Measurements from ENCODE around the gene AGAP1.
"Not testable (repeated sequence)": the region's sequence is repeated elsewhere in the genome, so short reads cannot be mapped to it uniquely, and the experiment has no call there.

AGAP1 gene

DNA sequence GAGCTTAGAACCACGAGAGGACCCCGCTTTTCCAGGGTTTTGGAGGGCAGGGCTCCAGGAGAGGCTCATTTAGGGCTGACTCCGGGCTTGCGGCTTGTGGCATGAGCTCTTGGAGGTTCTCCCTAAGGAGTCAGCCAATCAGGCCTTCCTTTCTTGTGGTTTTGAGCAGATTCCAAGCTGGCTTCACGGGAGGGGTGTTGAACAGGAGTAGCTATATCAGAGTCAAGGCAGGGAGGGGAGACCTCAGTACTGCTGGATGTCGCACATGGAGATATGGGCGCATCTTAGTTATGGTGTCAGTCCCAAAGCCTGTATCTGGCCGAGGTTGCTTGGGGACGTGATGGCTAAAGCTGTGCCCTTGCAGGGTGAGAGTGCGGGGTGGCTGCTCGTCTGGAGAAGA lies 98.6 kb downstream of the AGAP1 start:
- DNase-seq (ENCODE audit: low spot score) = no peak

- DNase-seq (ENCODE audit: low spot score) = no peak
Measured at GRCh38 chr2:235592836-235593235, 99.0 kb downstream of the AGAP1 start.

DNA sequence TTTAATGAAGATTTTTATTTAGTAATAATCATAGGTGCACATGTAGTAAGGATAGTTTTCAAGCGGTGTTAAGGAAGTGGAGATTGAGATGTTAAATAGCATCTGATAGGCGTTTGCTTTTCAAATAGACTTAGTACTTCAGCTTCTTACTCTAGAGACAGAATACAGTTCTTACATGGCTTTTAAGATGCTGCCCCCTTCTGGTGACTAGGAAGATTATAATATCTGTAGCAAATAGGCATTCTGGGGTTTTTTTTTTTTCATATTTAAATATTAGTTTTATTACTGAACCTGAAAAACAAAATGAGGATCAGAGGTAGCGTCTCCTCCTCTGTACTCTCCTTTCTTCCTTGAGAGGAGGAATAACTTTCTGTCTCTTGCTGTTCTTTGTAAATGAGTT lies 100.2 kb downstream of the AGAP1 start:
- peak; percentile 82 for DNase-seq (ENCODE audit: low spot score)

- no peak for DNase-seq (ENCODE audit: low spot score)
Measured at GRCh38 chr2:235594964-235595363, 101.1 kb downstream of the AGAP1 start.

DNA sequence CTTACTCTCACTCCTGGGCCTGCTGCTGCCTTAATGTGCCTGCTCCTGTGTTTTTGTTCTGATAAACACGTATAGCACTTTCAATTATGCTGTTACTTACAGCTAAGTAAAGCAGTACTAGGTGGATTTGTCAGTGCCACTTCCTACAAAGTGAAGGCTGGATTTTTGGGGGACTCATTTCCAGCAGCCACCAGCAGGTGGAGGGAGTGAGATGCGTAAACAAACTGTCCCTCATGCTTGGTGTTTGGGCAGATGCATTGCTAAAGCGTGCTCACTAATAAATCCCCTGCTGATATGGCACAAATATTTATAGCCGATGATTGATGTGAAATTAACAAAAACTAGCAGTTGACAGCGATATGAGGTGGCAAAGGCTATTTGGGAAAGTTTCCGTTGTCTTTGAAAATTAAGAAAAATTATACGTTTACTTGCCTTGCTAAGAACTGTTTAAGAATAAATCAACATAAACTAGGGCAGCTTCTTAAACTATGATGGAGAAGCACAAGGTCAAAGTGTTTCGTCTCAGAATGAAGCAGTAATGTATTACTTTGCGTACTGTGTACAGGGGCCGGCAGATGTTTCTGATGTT lies 101.7 kb downstream of the AGAP1 start:
- peak; percentile 68 for DNase-seq (ENCODE audit: low spot score)

GRCh38 chr2:235596272-235596671 lies 102.4 kb downstream of the AGAP1 start:
- DNase-seq (ENCODE audit: low spot score) = no peak

DNA sequence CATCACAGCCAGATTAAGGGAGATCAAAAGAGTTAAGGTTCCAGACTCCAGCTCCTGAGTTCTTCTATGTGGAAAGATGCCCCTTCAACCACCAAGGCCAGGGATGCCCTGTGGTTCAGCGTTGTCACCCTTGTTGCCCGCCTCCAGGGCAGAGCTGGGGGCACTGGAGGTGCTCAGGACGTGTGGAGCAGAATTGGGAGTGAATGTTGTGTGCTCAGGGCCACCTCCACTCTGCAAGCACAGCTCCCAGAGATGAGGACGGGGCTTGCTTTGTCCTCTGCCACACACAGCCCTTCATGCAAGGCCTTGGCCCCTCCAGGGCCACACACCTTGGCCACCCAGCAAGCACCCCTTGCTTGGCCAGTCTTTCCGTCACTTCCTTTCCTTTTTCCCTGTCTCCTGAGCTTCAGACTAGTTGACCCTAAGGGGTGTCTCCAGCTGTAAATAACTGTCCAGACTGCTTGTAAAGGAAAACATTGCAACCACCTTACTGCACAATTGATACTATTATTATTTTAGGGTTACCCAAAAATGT lies 103.3 kb downstream of the AGAP1 start:
- no peak for DNase-seq (ENCODE audit: low spot score)

DNA sequence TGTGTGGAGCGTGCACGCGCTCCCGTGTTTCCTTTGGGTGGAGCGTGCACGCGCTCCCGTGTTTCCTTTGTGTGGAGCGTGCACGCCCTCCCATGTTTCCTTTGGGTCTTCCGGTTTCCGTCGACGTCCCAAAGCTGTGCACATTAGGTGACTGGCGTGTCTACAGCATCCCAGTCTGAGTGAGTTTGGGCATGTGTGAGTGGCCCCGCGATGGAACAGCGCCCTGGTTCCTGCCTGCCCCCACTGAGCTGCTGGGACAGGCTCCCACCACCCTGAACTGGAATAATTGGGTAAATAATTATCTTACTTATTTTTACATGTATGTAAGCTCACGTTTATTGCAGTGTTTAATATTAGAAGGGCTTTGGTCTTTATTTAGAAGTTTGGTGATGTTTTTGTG lies 104.2 kb downstream of the AGAP1 start:
- no peak for DNase-seq (ENCODE audit: low spot score)

- DNase-seq (ENCODE audit: low spot score) = no peak
Measured at GRCh38 chr2:235598532-235599531, 105.0 kb downstream of the AGAP1 start.

DNA sequence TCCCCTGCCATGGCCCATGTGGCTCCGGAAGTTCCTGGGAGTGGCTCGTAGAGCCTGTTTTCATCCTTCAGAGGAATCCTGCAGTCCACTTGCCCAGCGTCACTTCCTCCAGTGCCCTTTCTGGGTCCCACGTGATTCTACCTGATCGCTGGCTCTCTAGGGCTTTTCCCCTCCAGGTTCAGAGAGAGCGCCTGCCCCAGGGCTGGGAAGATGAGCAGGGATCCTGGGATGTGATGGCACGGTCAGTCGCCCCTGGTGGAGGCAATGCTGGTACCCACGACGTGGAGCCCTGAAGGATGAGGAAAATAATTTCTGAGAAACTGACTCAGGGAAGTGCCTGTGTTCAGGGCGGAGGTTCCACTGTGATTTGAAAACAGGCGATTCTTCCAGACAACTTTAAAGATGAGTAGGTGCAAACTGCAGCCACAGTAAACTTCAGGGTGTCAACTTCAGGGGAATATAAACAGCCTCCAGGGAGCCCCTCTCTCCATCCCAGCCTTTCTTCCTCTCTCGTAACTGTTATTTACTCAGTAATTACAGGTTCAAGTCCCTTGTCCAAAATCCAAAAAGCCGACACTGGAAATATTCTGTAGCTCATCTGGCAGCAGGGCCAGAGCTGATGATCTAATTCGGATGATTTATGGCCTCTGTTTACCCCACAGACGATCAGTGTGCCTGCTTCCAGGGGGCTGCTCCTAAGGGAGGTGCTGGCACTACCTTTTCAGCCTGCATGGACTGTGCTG lies 105.9 kb downstream of the AGAP1 start:
- DNase-seq (ENCODE audit: low spot score) = no peak

- no peak for DNase-seq (ENCODE audit: low spot score)
Measured at GRCh38 chr2:235600406-235600805, 106.6 kb downstream of the AGAP1 start.

DNA sequence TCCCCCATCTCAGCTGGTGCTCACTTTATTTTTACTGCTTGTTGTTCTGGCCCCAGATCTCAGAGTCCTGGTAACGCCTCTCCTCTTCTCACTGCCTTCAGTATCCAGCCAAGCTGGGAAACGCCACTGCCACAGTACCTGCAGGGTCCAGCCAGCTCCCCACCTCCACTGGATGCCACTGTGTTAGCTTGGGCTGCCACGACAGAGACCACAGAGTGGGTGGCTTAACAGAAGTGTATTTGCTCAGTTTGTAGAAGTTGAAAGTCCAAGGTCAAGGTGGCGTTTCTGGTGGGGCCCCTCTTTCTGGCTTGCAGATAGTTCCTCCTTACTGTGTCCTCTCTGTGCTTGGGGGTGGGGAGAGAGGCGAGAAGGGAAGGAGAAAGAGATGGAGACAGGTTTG lies 107.1 kb downstream of the AGAP1 start:
- no peak for DNase-seq (ENCODE audit: low spot score)

DNA sequence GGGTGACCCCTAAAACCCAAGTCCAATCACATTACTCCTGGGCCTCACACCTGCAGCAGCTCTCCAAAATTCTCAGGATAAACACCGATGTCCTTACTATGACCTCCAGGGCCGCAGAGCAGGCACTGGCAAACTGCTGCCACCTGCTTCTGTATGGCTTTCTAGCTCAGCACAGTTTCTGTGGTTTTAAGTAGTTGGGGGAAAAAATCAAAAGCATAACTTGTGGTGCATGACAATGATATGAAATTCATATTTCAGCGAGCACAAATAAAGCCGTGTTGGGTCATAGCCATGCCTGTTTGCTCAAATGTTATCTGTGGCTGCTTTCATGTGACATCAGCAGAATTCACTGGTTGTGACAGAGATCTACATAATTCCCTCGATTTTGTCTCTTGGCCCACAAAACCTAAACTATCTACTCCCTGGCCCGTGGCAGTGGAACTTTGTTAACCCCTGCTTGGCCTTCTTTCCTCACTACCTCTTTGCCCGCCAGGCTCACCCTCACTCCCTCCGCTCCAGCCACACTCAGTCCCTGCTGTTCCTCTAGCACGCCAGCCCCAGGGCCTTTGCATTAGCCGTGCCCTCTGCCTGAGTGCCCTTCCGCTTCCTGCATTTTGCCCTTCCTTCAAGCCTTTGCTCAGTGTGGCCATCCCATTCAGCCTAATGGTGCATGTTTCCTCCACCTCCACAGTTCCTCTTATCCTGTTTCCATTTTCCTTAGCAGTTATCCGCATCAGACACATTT lies 108.3 kb downstream of the AGAP1 start:
- no peak for DNase-seq (ENCODE audit: low spot score)

GRCh38 chr2:235602971-235603370 lies 109.1 kb downstream of the AGAP1 start:
- not testable (repeated sequence) for DNase-seq (ENCODE audit: low spot score)

DNA sequence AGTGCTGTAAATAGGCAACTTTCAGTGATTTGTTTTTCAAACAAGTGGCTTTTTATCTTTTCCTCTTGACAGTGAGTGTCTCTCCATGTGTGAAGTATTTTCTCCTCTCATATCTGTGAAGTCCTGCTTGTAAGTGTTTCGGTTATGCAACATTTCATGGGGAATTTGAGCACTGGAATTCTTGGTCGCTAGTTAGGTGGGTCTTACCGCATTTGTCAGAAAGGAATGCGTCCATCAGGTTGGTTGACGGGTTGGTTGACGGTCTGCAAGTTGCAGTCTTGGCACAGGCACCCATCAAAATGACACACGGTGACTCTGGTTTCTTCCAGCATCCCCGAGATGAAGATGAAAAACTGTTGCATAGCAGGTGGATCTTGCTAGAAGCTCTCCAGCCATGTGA lies 109.8 kb downstream of the AGAP1 start:
- peak; percentile 27 for DNase-seq (ENCODE audit: low spot score)

- DNase-seq (ENCODE audit: low spot score) = peak; percentile 89
Measured at GRCh38 chr2:235605312-235606003, 111.6 kb downstream of the AGAP1 start.

DNA sequence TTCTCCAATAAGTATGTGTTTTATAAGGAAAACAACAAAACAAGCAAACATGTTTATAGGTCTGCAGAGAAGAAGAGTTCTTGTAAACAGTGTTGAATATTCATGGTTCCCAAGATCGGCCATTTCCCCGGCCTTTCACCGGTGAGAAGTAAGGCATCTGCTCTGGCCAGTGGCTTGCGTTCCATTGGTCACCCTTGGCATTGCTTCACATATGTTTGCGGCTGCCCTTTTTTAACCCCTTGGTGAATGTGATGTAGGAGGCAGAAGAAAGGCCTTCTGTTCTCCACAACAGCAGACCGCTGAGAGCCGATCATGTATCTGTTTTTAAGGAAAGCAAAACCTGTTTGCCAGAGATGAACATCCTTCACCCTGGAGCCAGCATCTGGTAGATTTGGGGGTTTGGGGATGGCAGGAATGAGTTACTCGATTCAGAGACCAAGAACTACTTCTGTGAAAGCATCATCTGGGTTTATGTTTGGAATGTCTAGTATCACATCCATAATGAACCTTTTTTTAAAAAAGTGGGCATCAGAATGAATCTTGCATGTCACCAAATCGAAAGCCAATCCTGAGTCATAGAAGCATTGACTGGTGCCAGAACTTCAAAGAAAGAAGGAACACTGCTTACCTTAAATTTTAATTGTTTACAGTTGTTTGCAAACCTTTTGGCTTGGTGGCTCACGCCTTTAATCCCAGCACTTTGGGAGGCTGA lies 112.3 kb downstream of the AGAP1 start:
- DNase-seq (ENCODE audit: low spot score) = no peak

GRCh38 chr2:235607546-235608199 lies 113.8 kb downstream of the AGAP1 start:
- DNase-seq (ENCODE audit: low spot score) = no peak

DNA sequence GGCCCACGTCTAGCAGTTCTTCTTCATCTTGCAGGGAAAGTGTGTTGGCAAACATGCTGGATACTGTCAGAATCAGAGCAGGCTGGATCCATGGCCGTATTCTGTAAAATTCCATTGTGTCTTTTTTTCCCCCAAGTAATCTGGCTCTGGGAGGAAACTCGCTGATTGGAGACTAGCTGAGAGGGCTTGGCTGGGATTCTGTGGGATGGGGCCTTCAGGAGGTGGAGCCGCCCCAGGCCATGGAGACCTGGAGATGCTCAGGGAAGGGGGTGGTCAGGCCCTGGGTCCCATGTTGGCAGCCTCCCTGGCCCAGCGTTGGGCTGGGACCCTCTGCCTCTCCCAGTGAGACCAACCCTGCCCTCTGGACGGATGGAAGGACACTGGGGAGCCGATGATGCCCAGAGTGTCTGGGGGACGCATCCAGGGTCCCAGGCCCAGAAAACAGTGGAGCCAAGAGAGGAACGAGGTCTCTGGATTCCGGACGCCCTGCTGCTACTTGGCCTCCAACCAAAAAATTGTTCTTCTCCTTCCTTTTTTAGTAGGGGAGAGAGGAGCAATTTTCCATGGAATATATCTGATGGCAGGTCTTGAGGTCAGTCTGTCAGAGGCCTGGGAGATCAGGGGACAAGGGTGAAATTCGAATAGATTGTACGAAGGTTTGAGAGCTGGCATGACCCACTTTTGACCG lies 114.5 kb downstream of the AGAP1 start:
- DNase-seq (ENCODE audit: low spot score) = no peak

Data from kidney tubule cell (primary cell).